HEK293 (cell line): ENCODE measurements around the gene CHRNA4.
A peak's percentile ranks its signal among the peaks of the same experiment; 100 is the strongest.

Experiments
- CTCF ChIA-PET: fragments of 350-600 bp; formaldehyde crosslinking; extraction: SDS; loops from one replicate; lab custom pipeline; 2021; ENCODE audit warnings: antibody characterized with exemption; lab: Yijun Ruan, JAX
- POLR2A ChIA-PET: fragments of 300-600 bp; formaldehyde crosslinking; extraction: SDS; loops from one replicate; lab custom pipeline; 2020; ENCODE audit warnings: antibody characterized with exemption, inconsistent platforms; lab: Yijun Ruan, JAX
- H3K27ac ChIP-seq: fragments of 200-500 bp; sonication (Bioruptor generic); 2 replicates; pipeline ENCODE4 v1.5.1; 2014; ENCODE audit warnings: low read depth, low read length, control low read depth, inconsistent platforms; ENCODE audit errors: extremely low read depth
- H3K36me3 ChIP-seq, 2 experiments: fragments of 200-500 bp in 1 of 2; sonication (Bioruptor generic) in 1 of 2; 1 replicate in 1 of 2; 2 replicates in 1 of 2; pipeline ENCODE4 v1.5.1; 2014 to 2017; ENCODE audit warnings: inconsistent platforms in 2 of 2, low read length in 2 of 2; ENCODE audit not compliant: control insufficient read depth in 2 of 2, insufficient read depth in 1 of 2
- H3K4me1 ChIP-seq: fragments of 200-500 bp; sonication (Bioruptor generic); 2 replicates; pipeline ENCODE4 v1.5.1; 2014; ENCODE audit warnings: mild to moderate bottlenecking, low read length, inconsistent platforms; ENCODE audit not compliant: control insufficient read depth, insufficient read depth
- H3K4me3 ChIP-seq: 2 replicates; pipeline ENCODE4 v1.5.1; 2011; ENCODE audit warnings: low read depth, mild to moderate bottlenecking, control low read depth, low read length, moderate library complexity
- H3K9me3 ChIP-seq: fragments of 200-500 bp; sonication (Bioruptor generic); 2 replicates; pipeline ENCODE4 v1.5.1; 2014; ENCODE audit warnings: low read depth, low read length, inconsistent platforms; ENCODE audit not compliant: control insufficient read depth, insufficient read depth
- ATF2 ChIP-seq: fragments of 450-650 bp; formaldehyde crosslinking; IDR thresholded peaks from 2 replicates; pipeline ENCODE4 v1.5.1; 2016; ENCODE audit warnings: missing biosample characterization, missing genetic modification characterization, low read depth
- BCL6B ChIP-seq: fragments of 450-650 bp; formaldehyde crosslinking; IDR thresholded peaks from 2 replicates; pipeline ENCODE4 v1.5.1; 2017; ENCODE audit warnings: missing biosample characterization, missing genetic modification characterization
- EGR2 ChIP-seq: fragments of 450-650 bp; formaldehyde crosslinking; IDR thresholded peaks from 2 replicates; pipeline ENCODE4 v1.5.1; 2016; ENCODE audit warnings: low read depth, missing biosample characterization, missing genetic modification characterization
- GLI4 ChIP-seq: fragments of 450-650 bp; formaldehyde crosslinking; IDR thresholded peaks from 2 replicates; pipeline ENCODE4 v1.5.1; 2016; ENCODE audit warnings: missing biosample characterization, missing genetic modification characterization
- GLIS1 ChIP-seq: fragments of 450-650 bp; formaldehyde crosslinking; IDR thresholded peaks from 2 replicates; pipeline ENCODE4 v1.5.1; 2016; ENCODE audit warnings: missing biosample characterization, missing genetic modification characterization
- HOXA7 ChIP-seq: sonication (generic); formaldehyde crosslinking; IDR thresholded peaks from 2 replicates; pipeline ENCODE4 v1.8.1; 2022; ENCODE audit warnings: missing genetic modification reagents, borderline replicate concordance
- KLF17 ChIP-seq: fragments of 450-650 bp; formaldehyde crosslinking; IDR thresholded peaks from 2 replicates; pipeline ENCODE4 v1.5.1; 2016; ENCODE audit warnings: missing biosample characterization, missing genetic modification characterization
- KLF8 ChIP-seq: fragments of 450-650 bp; formaldehyde crosslinking; IDR thresholded peaks from 2 replicates; pipeline ENCODE4 v1.5.1; 2016; ENCODE audit warnings: missing biosample characterization, missing genetic modification characterization
- OVOL3 ChIP-seq: fragments of 450-650 bp; formaldehyde crosslinking; IDR thresholded peaks from 2 replicates; pipeline ENCODE4 v1.5.1; 2016; ENCODE audit warnings: missing biosample characterization, missing genetic modification characterization
- PATZ1 ChIP-seq: fragments of 450-650 bp; formaldehyde crosslinking; IDR thresholded peaks from 2 replicates; pipeline ENCODE4 v1.5.1; 2016; ENCODE audit warnings: missing biosample characterization, missing genetic modification characterization
- RBAK ChIP-seq: fragments of 450-650 bp; formaldehyde crosslinking; IDR thresholded peaks from 2 replicates; pipeline ENCODE4 v1.5.1; 2016; ENCODE audit warnings: missing biosample characterization, missing genetic modification characterization
- SP7 ChIP-seq: fragments of 450-650 bp; formaldehyde crosslinking; IDR thresholded peaks from 2 replicates; pipeline ENCODE4 v1.5.1; 2016; ENCODE audit warnings: missing biosample characterization, missing genetic modification characterization
- WT1 ChIP-seq: fragments of 450-650 bp; formaldehyde crosslinking; IDR thresholded peaks from 2 replicates; pipeline ENCODE4 v1.5.1; 2016; ENCODE audit warnings: missing biosample characterization, missing genetic modification characterization
- ZBTB26 ChIP-seq: fragments of 450-650 bp; formaldehyde crosslinking; optimal IDR thresholded peaks from 2 replicates; pipeline ENCODE3; 2016; ENCODE audit warnings: missing biosample characterization, mild to moderate bottlenecking, missing genetic modification characterization
- ZBTB6 ChIP-seq: fragments of 450-650 bp; formaldehyde crosslinking; IDR thresholded peaks from 2 replicates; pipeline ENCODE4 v1.5.1; 2017; ENCODE audit warnings: missing biosample characterization, missing genetic modification characterization
- ZBTB8A ChIP-seq: fragments of 450-650 bp; formaldehyde crosslinking; IDR thresholded peaks from 2 replicates; pipeline ENCODE4 v1.5.1; 2016; ENCODE audit warnings: missing biosample characterization, missing genetic modification characterization
- ZFHX2 ChIP-seq: fragments of 450-650 bp; formaldehyde crosslinking; conservative IDR thresholded peaks from 2 replicates; pipeline ENCODE4 v1.5.1; 2016; ENCODE audit warnings: missing biosample characterization, missing genetic modification characterization
- ZIC2 ChIP-seq: fragments of 450-650 bp; formaldehyde crosslinking; IDR thresholded peaks from 2 replicates; pipeline ENCODE4 v1.5.1; 2016; ENCODE audit warnings: missing biosample characterization, missing genetic modification characterization
- ZNF140 ChIP-seq: fragments of 450-650 bp; formaldehyde crosslinking; IDR thresholded peaks from 2 replicates; pipeline ENCODE4 v1.5.1; 2016; ENCODE audit warnings: missing biosample characterization, missing genetic modification characterization
- ZNF19 ChIP-seq: fragments of 450-650 bp; formaldehyde crosslinking; IDR thresholded peaks from 2 replicates; pipeline ENCODE4; 2016; ENCODE audit warnings: missing biosample characterization, missing genetic modification characterization, low read depth
- ZNF214 ChIP-seq: fragments of 450-650 bp; formaldehyde crosslinking; IDR thresholded peaks from 2 replicates; pipeline ENCODE4 v1.5.1; 2017; ENCODE audit warnings: missing biosample characterization, mild to moderate bottlenecking, missing genetic modification characterization, borderline replicate concordance
- ZNF404 ChIP-seq: fragments of 450-650 bp; formaldehyde crosslinking; IDR thresholded peaks from 2 replicates; pipeline ENCODE4 v1.5.1; 2017; ENCODE audit warnings: missing biosample characterization, missing genetic modification characterization
- ZNF501 ChIP-seq: fragments of 450-650 bp; formaldehyde crosslinking; IDR thresholded peaks from 2 replicates; pipeline ENCODE4 v1.5.1; 2016; ENCODE audit warnings: missing biosample characterization, missing genetic modification characterization
- ZNF596 ChIP-seq: fragments of 450-650 bp; IDR thresholded peaks from 2 replicates; pipeline ENCODE4 v1.5.0; 2018; ENCODE audit warnings: missing biosample characterization, mild to moderate bottlenecking, missing genetic modification characterization, moderate library complexity
- ZNF621 ChIP-seq: fragments of 450-650 bp; formaldehyde crosslinking; IDR thresholded peaks from 2 replicates; pipeline ENCODE4 v1.5.1; 2017; ENCODE audit warnings: missing biosample characterization, missing genetic modification characterization
- ZNF658 ChIP-seq: fragments of 450-650 bp; formaldehyde crosslinking; IDR thresholded peaks from 2 replicates; pipeline ENCODE4; 2016; ENCODE audit warnings: missing biosample characterization, missing genetic modification characterization
- ZNF843 ChIP-seq: fragments of 450-650 bp; formaldehyde crosslinking; IDR thresholded peaks from 2 replicates; pipeline ENCODE4 v1.5.1; 2016; ENCODE audit warnings: missing biosample characterization, missing genetic modification characterization

The CHRNA4 gene

GRCh38 chr20:63311186-63311832 lies 49.8 kb downstream of the CHRNA4 start:
- Histone ChIP-seq H3K4me3 (no peak overlapping the region), H3K9me3 (no peaks in the 10 kb centered on the region), H3K4me1 (no peaks in the 10 kb centered on the region), H3K36me3 (no peaks in the 10 kb centered on the region)
- peak; percentile 49; the same call in 1 of the 2 replicates for TF ChIP-seq EGR2
- no peak for TF ChIP-seq ZNF501
- no peak for TF ChIP-seq KLF17 (tag by site-specific recombination)
- TF ChIP-seq ZNF596 (tag by site-specific recombination) = no peak
- TF ChIP-seq ZBTB8A = no peak
- no peak for TF ChIP-seq WT1 (tag by site-specific recombination)
- no peak for TF ChIP-seq ZNF140 (tag by site-specific recombination)
- TF ChIP-seq GLI4 (tag by site-specific recombination) = no peak
- TF ChIP-seq KLF8 (tag by site-specific recombination) = no peak
- no peak for TF ChIP-seq RBAK
- no peak for TF ChIP-seq HOXA7 (CRISPR knock-in tag)
- no peak for TF ChIP-seq ZNF214 (tag by site-specific recombination)
- peak; percentile 66 for TF ChIP-seq ZFHX2
- TF ChIP-seq ZNF621 (tag by site-specific recombination) = no peak
- TF ChIP-seq, all 188 proteins: peak for 2
- ChIA-PET CTCF (interaction anchor here (0.5 to 4.9 kb wide), 7 partner anchors 9 to 302 kb away, joined by 3 to 89 read pairs (median 3); no protein-coding TSS in a partner anchor), POLR2A (no interaction called here)
- H3K27ac ChIP-seq = no peak overlapping the region

- Histone ChIP-seq H3K4me1 (no peaks in the 10 kb centered on the region), H3K9me3 (no peaks in the 10 kb centered on the region), H3K27ac (no peak overlapping the region), H3K36me3 (no peaks in the 10 kb centered on the region), H3K4me3 (no peak overlapping the region)
- ChIA-PET CTCF (interaction anchor here (0.5 to 4.9 kb wide), 17 partner anchors 8 to 670 kb away, joined by 3 to 89 read pairs (median 5); partner anchors contain the start of gene COL20A1), POLR2A (interaction anchor here (1.2 kb wide), 1 partner anchor 70 kb away, joined by 3 read pairs; no protein-coding TSS in a partner anchor)
- TF ChIP-seq ZNF404 (tag by site-specific recombination) (no peak), SP7 (tag by site-specific recombination) (no peak), ZNF843 (tag by site-specific recombination) (no peak), ZNF658 (tag by site-specific recombination) (no peak), ZBTB26 (peak; percentile 7), OVOL3 (tag by site-specific recombination) (no peak), GLIS1 (tag by site-specific recombination) (peak; percentile 98), ZFHX2 (peak; percentile 74), ZNF19 (tag by site-specific recombination) (no peak), PATZ1 (tag by site-specific recombination) (0 out of 2 replicates have a peak, but pooled peaks have one; percentile 14), ZBTB6 (tag by site-specific recombination) (no peak), BCL6B (tag by site-specific recombination) (no peak), ATF2 (no peak), ZIC2 (tag by site-specific recombination) (peak; percentile 86), EGR2 (peak; percentile 80)
These were observed 50.7 kb downstream of the CHRNA4 start for GRCh38 chr20:63310265-63310991.
